GM13976 (cell line): Measurements from ENCODE around the gene TMEM81.

Experiments
- DNase-seq: peaks from one replicate; pipeline ENCODE4 v3.0.0; 2012; ENCODE audit warnings: low spot score
- CTCF ChIP-seq: IDR thresholded peaks from 2 replicates; pipeline ENCODE4 v1.5.1; 2012; ENCODE audit warnings: borderline replicate concordance, mild to moderate bottlenecking; ENCODE audit not compliant: insufficient read depth; ENCODE audit errors: extremely low read depth, missing control alignments, control extremely low read depth
- in situ Hi-C: fragments of 300-500 bp; cut with MboI; formaldehyde crosslinking; loops from one replicate; pipeline ENCODE4 v1.12.0; 2022; ENCODE audit warnings: low sequenced_read_pairs, mixed read lengths, inconsistent platforms; ENCODE audit not compliant: unreplicated experiment

TMEM81 gene

GRCh38 chr1:205084360-205084759 lies at the start of gene TMEM81:
TSS of gene TMEM81 (minus strand) at chr1:205084460. CDS start at chr1:205084320, 140 bp downstream.
- in situ Hi-C loops = no loop called here
- no peak for TF ChIP-seq CTCF
- DNase-seq = no peak

GRCh38 chr1:205133287-205133686 lies 49.0 kb upstream of the TMEM81 start:
- in situ Hi-C loops = no loop called here
- TF ChIP-seq CTCF = no peak
- no peak for DNase-seq

GRCh38 chr1:205129447-205130029 lies 45.3 kb upstream of the TMEM81 start:
- no peak for TF ChIP-seq CTCF

GRCh38 chr1:205128050-205128449 lies 43.8 kb upstream of the TMEM81 start:
- no peak for DNase-seq
- TF ChIP-seq CTCF = no peak
- in situ Hi-C loops = no loop called here

More at GRCh38 chr1:205129447-205130029, 45.3 kb upstream of the TMEM81 start:
- DNase-seq = no peak
- in situ Hi-C loops = no loop called here

GRCh38 chr1:205127646-205128045 lies 43.4 kb upstream of the TMEM81 start:
- no peak for TF ChIP-seq CTCF
- in situ Hi-C loops = no loop called here
- DNase-seq = no peak

- no peak for TF ChIP-seq CTCF
- in situ Hi-C loops = no loop called here
- peak; percentile 32 for DNase-seq
These were observed 40.5 kb upstream of the TMEM81 start for GRCh38 chr1:205124726-205125125.
